SKM-1 (cell line): ENCODE measurements around the gene GRPEL1.

Experiments used
- DNase-seq: peaks from one replicate; lab custom pipeline; 2025; ENCODE audit not compliant: unreplicated experiment; lab: John Stamatoyannopoulos, UW

GRPEL1 gene

DNA sequence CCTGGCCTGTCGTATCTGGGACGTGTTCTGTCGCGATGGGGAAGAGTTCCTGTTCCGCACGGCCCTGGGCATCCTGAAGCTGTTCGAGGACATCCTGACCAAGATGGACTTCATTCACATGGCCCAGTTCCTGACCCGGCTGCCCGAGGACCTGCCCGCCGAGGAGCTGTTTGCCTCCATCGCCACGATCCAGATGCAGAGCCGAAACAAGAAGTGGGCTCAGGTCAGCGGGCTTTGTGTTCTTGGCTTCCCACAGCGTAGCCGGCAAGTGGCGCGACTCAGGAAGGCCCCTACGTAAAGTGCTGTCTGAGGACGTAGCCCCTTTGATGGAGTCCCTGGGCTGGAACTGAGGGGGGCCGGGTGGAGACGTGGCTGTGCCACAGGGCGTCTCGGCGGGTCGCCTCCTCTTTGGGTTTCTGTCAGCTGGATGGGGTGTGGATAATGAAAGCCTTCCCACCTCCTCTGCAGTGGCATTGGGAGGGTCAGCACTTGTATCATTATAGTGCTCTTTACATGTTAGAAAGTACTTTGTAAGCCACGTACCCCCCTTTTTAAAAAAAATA lies 42.7 kb downstream of the GRPEL1 start:
- no peak for DNase-seq

DNA sequence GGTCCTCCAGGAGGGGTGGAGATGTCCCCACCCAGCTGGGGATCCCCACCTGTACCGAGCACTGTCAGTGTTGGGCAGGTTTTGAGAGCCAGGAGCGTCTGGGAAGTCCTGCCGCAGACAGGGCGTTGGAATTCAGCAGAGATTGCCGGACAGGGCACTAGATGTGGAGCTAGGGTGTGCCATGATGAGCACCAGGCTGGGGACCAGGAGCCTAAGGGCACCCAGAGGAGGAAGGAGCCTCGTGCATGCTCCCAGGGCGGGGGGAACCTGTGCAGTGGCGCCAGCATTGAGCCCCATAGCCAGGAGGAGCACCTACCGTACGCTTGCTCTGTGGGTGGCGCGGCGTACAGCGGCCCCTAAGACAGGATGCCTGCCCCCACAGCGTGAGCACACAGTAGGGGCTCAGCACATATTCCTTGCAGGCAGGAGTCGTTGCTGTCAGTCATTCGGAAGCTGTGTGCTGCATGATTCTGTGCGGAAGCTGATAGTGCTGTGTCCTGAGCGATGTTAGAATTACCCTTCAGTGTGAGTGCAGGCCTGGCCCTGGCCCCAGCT lies 43.5 kb downstream of the GRPEL1 start:
- no peak for DNase-seq

DNA sequence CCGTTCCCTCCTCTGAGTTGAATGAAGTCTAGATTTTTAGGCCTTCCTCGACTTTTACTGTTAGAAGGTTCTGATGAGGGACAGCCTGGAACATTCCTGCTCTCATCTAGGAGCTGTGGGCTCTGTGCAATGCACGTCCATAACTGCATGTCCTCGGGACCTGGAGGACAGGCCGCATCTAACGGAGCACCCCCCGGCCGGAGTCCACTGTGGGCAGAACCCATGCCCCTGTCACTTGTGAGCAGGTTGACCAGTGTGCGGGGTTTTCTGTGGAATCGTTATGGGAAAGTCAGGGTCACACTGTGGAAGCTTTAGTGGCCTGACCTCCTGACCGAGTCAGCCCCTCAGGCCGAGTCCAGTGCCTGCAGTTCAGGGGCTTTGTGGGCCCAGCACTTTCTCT lies 44.0 kb downstream of the GRPEL1 start:
- DNase-seq: no peak

DNA sequence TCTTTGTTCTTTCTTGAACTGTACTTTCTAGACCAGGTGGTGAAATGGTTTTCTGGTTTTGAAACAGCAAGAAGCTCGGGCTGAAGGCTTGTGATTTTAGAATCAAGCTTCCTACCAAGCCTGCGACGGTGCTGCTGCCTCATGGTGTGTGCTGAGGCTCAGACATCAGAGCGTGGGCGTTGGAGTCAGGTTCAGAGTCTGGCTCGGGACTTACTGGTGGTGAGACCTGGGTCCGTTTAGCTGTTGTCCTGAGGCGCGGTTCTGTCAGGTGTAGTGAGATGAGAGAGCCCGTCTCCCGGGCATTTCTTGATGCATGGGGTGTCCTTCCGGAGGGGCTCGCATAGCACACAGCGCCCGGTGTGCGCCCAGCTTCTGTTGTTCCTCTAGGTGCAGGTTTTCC lies 44.4 kb downstream of the GRPEL1 start:
- no peak for DNase-seq

DNA sequence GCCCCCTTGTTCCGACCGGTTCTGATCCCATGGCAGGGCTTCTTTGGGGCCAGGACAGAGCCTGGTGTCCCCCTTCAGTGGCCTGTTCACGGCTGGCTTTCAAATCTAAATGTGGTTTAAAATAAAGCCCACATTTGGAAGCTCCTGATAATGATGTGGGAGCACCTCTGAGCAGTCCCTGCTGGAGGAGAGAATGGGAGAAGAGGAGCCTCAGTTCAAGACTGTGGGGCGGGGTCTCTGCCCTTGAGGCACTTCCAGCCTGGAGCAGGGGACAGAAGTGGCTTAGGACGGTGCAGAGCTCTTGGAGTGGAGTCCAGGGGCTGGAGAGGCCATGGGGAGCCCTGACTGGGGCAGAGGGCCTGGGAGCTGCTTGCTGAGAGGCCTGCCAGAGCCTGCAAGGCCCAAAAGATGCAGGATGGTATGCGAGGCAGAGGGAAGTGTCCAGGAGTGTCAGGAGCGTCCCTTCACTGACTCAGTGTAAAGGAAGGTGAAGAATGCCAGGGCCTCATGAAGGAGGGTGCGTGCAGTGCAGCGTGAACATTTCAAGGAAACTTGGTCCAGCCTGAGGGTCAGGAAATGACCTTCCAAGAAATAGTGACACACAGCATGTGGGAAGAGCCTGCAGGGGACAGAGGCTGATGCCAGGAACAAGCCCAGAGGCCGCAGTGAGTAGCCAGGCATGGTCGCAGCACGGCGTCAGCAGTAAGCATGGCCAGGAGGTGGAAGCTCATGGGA lies 45.8 kb downstream of the GRPEL1 start:
- no peak for DNase-seq

DNA sequence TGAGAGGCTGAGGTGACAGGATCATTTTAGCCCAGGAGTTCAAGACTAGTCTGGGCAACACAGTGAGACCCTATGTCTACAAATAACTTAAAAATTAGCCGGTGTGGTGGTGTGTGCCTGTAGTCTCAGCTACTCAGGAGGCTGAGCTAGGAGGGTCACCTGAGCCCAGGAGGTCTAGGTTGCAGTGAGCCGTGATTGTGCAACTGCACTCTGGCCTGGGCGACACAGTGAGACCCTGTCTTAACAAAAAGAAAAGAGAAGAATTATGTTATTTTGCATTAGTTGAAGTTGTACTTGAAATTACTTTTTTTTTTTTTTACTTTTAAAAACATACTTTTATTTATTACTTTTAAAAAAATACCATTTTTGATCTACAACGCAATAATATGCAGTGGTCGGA lies 46.5 kb downstream of the GRPEL1 start:
- DNase-seq: no peak

DNA sequence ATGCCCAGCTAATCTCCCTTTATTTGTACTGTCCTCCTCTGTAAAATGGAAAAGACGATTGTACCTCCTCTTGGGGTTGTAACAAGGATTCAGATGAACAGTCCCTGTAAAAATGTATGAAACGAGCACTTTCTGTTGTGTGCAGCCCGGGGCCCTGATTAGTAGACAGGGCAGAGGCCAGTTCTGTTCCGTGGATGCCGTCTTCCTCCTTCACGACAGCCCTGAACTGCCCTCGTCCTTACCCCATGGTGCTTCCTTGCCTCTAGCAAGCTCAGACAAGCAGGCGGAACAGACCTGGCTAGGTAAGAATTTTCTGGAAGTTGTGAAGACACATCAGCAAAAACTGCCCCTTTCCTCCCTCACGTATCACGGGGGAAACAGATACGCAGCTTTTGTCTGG lies 47.0 kb downstream of the GRPEL1 start:
- no peak for DNase-seq

DNA sequence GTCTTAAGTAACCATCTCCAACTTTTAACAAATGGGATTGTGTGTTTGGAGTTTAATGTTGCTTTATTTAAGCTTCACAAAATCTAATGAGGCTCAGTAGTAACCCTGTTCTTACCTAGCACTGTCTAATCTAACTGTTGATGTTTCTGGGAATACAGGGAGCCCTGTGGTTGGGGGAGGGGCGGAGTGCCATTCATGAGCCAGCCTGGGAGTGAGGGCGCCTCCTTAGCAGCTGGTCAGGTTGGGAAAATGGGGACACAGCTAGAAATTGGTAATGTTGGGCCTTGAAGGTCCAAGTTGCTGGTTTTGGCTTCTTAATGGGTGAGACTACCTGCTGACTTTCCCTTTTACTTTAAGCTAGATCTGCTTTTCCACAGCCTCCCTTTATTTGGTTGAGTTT lies 47.6 kb downstream of the GRPEL1 start:
- no peak for DNase-seq

DNA sequence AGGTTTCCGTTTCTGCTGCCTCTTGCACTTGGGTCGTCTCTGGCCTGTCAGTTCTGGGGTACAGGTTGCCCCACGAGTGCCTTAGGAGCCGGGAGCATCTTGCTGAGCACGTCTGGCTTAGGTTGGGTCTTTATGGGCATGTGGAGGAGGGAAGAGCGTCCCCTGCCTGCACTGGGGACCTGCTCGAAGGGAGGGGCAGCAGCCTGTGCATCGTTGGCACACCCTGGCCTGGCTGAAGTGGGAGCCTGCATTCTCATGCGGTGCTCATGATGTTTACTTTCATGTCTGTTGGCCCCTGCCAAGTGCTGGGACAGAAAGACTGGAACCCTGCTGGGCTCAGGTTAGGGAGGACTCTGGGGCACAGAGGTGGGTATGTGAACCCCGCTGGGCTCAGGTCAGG lies 48.5 kb downstream of the GRPEL1 start:
- no peak for DNase-seq

DNA sequence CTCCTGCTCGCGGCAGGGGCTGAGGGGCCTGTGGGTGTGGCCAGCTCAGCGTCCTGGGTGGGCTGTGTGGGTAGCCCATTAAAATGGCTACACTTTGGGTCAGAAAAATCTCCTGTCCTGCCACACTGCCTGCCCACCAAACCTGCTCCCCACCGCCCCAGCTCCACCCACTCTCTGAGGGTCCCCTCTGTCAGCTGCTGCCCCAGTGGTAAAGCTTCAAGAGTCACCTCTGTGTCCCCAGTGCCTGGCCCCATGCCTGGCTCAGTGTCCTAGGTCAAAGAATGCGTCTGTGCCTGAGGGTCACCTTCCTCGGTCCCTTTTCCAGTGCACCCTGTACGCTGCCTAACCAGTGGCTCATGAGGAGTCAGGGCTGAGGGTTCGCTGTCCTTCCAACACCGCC lies 49.6 kb downstream of the GRPEL1 start:
- DNase-seq: no peak

DNA sequence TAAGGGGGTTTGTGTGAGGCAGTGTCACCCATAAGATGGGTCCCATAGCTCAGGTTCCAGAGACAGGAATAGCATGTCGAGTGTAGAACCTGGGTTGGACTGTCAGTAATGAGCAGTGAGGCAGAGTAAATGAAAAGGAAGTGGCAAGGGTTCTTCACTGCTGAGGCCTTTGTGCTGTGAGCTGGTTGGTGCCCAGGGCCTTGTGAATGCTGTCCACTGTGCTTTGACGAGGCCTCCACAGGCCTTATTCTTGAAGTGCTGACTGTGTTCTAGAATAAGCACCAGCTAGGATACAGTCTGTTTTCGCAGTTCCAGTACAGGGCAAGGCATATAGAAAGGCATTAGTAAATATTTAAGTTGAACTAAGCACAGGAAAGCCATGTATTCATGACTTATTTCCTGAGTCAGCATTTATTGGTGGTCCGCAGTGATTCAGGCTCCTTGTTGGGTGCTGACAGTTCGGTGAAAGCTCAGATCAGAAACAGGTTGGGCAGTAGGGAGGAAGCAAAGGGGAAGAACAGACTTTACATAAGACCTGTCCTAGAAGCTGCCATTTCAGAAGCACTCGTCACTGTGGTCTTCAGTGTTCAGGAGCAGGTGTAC lies 50.3 kb downstream of the GRPEL1 start:
- no peak for DNase-seq

DNA sequence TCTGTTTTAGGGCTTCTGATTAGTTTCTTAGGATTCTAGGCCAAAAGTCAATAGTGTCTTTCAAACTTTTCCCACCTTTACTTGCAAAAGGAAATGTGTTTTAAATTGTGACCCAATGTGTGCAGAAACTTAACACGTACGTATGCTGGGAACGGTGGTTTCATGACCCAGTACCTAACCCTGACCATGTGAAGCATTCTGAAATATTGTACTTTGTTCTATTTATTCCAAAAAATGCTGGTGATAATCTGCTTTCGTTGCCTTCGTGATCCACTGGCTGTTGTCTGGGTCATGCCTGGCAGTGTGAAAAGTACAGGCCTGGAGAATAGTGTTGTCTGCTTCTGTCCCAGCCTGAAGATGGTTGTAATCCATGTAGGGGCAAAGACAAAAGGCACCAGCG lies 51.4 kb downstream of the GRPEL1 start:
- DNase-seq: no peak

DNA sequence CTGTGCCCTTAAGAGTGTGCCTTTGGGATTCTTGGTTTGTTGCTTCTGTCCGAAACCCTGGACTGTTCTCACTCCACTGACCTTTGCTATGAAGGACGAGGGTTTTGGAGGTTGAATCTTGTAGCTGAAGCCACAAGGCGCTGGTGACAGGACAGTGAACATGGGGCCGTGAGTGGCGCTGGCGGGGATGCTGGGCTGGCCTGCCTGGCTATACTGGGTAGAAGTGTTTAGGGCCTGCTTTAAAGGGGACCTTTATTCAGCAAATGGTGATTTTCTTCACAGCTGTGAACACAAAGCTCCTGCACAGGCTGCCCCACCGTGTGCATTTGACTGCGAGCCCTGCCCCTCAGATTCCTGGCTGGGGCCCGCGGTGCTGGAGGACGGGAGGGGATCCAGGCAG lies 51.8 kb downstream of the GRPEL1 start:
- no peak for DNase-seq

DNA sequence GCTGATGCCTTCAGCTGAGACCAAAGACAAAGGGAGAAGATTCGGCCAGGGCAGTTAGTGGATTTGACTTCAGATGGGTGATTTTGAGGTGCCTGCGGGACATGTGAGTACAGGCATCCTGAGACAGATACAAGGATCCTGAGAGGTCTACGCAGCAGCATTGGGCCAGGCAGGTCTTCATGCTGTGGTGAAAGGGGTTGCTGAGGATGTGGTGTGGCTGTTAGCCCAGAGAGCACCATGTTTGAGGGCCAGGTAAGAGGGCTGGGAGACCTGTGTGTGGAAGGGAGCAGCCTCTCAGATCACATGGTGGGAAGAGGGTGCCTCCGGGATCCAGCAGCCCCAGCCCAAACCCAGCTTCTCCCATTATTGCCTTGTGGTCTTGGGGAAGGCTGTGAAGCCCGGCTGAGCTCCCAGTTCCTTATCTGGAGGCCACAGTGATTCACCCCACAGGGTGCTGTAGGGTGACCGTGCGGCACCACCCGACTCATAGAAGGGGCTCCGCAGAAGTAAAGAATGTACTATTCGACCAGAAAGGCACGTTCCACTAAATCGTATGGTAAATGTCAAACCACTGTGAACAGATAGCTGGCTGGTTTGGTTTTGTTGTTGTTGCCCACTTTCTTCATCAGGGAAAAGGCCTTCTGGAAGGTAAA lies 52.4 kb downstream of the GRPEL1 start:
- no peak for DNase-seq

DNA sequence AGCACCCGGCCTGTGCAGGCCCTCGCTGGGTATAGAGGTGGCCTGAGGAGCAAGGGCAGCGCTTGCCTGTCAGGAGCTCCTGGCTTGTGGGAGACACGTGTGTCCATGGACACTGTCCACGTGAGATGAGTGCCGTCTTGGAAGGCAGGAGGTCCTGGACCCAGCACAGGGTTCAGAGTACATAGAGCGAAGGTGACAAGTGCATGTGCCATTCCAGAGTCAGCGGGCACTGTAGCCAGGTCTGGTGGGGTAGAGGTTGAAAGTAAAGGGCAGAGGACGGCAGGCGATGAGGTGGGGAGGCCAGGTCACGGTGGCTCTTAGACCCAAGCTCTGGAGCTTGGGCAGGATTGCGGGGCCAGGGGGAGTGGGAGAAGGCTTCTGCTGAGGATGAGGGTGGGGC lies 53.0 kb downstream of the GRPEL1 start:
- DNase-seq: no peak

DNA sequence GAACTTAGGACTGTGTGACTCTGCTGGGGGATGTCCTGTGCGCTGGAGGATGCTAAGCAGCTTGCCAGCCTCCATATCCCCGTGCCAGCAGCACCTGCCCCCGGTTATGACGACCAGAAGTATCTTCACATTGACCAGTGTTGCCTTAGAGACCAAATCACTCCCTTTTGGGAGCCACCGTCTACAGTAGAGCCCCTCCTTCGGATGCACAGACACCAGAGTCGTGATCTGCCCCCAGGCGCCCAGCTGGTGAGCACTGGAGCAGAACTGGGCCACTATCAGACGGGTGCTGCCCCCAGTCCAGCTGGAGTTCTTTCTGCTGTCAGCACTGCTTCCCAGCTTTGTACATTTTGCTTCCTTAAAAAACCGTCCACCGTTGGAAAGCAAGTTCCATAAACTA lies 54.7 kb downstream of the GRPEL1 start:
- DNase-seq: no peak

DNA sequence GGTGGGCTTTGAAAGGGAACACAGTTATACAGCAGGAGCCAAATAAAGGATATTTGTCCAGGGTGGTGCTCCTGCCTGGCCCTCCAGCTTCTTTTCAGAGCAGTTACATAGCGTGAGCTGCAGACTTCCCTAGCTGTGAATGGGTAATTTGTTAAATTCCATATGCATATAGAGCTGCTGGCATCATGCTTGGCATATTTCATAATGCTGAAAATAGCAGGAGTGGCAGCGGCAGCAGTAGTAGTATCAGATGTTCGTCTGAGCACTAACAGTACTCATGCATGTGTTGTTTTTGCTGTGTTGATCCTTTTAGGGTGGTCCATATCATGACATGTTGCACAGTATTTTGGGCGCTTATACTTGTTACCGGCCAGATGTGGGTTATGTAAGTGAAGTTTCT lies 58.3 kb downstream of the GRPEL1 start:
- DNase-seq: no peak
